Measurements from ENCODE around the gene KIF13A. TPM values are rescaled to one million over a fixed set of nuclear protein-coding genes. Genes with fewer than 3 reads are reported as not detected.

The KIF13A gene
- total and polyA plus RNA-seq, 9 of the 15 experiments (the other 6 are each of a cell fraction or from before 2014, with no cell fraction given): 3.6 to 44.3 (median 29.7) TPM

GRCh38 chr6:17945111-17945510 is 42.3 kb downstream of the KIF13A start:
- no peak for FAIRE-seq
- CTCF ChIA-PET (ENCODE audit: low intra/inter-chr PET ratio): no interaction called here
- no peaks in the 10 kb centered on the region for H3K27me3 ChIP-seq (ENCODE audit: control insufficient read depth in 2 of 2, insufficient read depth in 2 of 2, low read length in 2 of 2)

More at GRCh38 chr6:17945111-17945510, 42.3 kb downstream of the KIF13A start:
- Histone ChIP-seq H4K20me1 (replicated peaks; ENCODE audit: control insufficient read depth, insufficient read depth, low read length) (no peaks in the 10 kb centered on the region), H3K4me3 (no peak overlapping the region), H3K36me3 (ENCODE audit: control insufficient read depth, insufficient read depth, low read length) (no peaks in the 10 kb centered on the region), H2AFZ (ENCODE audit: low read depth, low read length) (no peak overlapping the region), H3K79me2 (ENCODE audit: control insufficient read depth, insufficient read depth, low read length) (peaks cover 54% of the 10 kb centered on the region), H3K9me1 (ENCODE audit: control insufficient read depth, insufficient read depth, low read length) (no peaks in the 10 kb centered on the region), H3K9ac (ENCODE audit: insufficient read depth in 1 of 2, low read depth in 2 of 2, low read length in 2 of 2) (no peak overlapping the region), H3K4me2 (ENCODE audit: insufficient read depth, low read length) (no peak overlapping the region), H3K9me3 (replicated peaks; ENCODE audit: control insufficient read depth, insufficient read depth, low read depth, low read length) (no peaks in the 10 kb centered on the region), H3K27ac (ENCODE audit: extremely low read depth, low read depth, low read length) (no peak overlapping the region), H3K4me1 (replicated peaks in 1 of 2; ENCODE audit: control insufficient read depth in 2 of 2, insufficient read depth in 2 of 2, low read length in 2 of 2) (no peaks in the 10 kb centered on the region; a peak in 1 of 5 replicates)
- no TSS peak for BruUV-seq (replicated peaks)
- intact Hi-C loops (cut with micrococcal nuclease): no loop called here
- WGBS (ENCODE audit: insufficient coverage, low coverage, missing lambda C conversion rate): 93% methylated on average over 2 of the region's 2 CpGs
- no peak for ATAC-seq
- TF ChIP-seq REST (IDR thresholded peaks at IDR 0.05; ENCODE audit: borderline replicate concordance) (no peak), REST (CRISPR knock-in tag; IDR thresholded peaks at IDR 0.05; ENCODE audit: low read depth) (no peak), L3MBTL2 (IDR thresholded peaks at IDR 0.05) (no peak), SIN3B (IDR thresholded peaks at IDR 0.05; ENCODE audit: low read depth) (no peak), KDM4B (IDR thresholded peaks at IDR 0.05; ENCODE audit: borderline replicate concordance in 2 of 2, low read depth in 1 of 2) (no peak), GABPB2 (CRISPR knock-in tag; conservative IDR thresholded peaks at IDR 0.05) (no peak), ZNF134 (CRISPR knock-in tag; conservative IDR thresholded peaks at IDR 0.05) (no peak), NFE2L1 (tag; IDR thresholded peaks at IDR 0.05; ENCODE audit: borderline replicate concordance, low read depth) (no peak), HMG20A (CRISPR knock-in tag; conservative IDR thresholded peaks at IDR 0.05) (no peak), ZNF263 (CRISPR knock-in tag; IDR thresholded peaks at IDR 0.05; ENCODE audit: borderline replicate concordance) (no peak)
- in situ Hi-C loops (cut with MboI): no loop called here
- POLR2A ChIA-PET: interaction anchor here (0.6 to 2.1 kb wide), 7 partner anchors 9 to 362 kb away, joined by 3 to 10 read pairs (median 3); no protein-coding TSS in a partner anchor
- no peak for DNase-seq (ENCODE audit: extremely low read depth in 1 of 4, low spot score in 3 of 4)
